ENCODE data around the gene GPRIN2.
"Not testable (repeated sequence)": the region's sequence is repeated elsewhere in the genome, so short reads cannot be mapped to it uniquely, and the experiment has no call there.

The GPRIN2 gene

GRCh38 chr10:46518028-46518725, 38.3 kb downstream of the GPRIN2 start:
- DNase-seq = no peak

GRCh38 chr10:46517541-46517940, 38.9 kb downstream of the GPRIN2 start:
- DNase-seq = no peak

GRCh38 chr10:46516660-46517416, 39.6 kb downstream of the GPRIN2 start:
- no peak for DNase-seq

GRCh38 chr10:46515793-46516192, 40.7 kb downstream of the GPRIN2 start:
- no peak for DNase-seq

GRCh38 chr10:46515366-46515765, 41.1 kb downstream of the GPRIN2 start:
- DNase-seq = no peak

GRCh38 chr10:46514899-46515298, 41.6 kb downstream of the GPRIN2 start:
- DNase-seq = no peak

GRCh38 chr10:46514431-46514861, 42.0 kb downstream of the GPRIN2 start:
- no peak for DNase-seq

GRCh38 chr10:46513333-46513732, 43.1 kb downstream of the GPRIN2 start:
- DNase-seq = not testable (repeated sequence)

GRCh38 chr10:46512725-46513124, 43.7 kb downstream of the GPRIN2 start:
- not testable (repeated sequence) for DNase-seq

GRCh38 chr10:46512002-46512401, 44.5 kb downstream of the GPRIN2 start:
- not testable (repeated sequence) for DNase-seq

All from T-helper 2 cell (primary cell).